CD14-positive monocyte (primary cell): Measurements from ENCODE around the gene KANK2. TPM values are rescaled to one million over a fixed set of nuclear protein-coding genes. Genes with fewer than 3 reads are reported as not detected.

Source experiments
- DNase-seq, 3 donors: peaks; one replicate each; pipeline ENCODE4 v3.0.0-alpha.2; 2011 to 2022
- H2AFZ ChIP-seq: 2 replicates; pipeline ENCODE4 v1.6.0; 2012; ENCODE audit warnings: mild to moderate bottlenecking, low read depth, low read length, inconsistent platforms; ENCODE audit not compliant: insufficient read depth, poor library complexity, severe bottlenecking
- H3K27ac ChIP-seq, 2 donors: 1 replicate in 1 of 2; 2 replicates in 1 of 2; pipeline ENCODE4 v1.5.1; 2012 to 2013; ENCODE audit warnings: low read length in 2 of 2, control low read depth in 1 of 2, inconsistent platforms in 1 of 2, low read depth in 1 of 2, mild to moderate bottlenecking in 1 of 2
- H3K27me3 ChIP-seq, 2 donors: one replicate each; pipeline versions ENCODE4 v1.6.0 to v1.6.1; 2011 to 2013; ENCODE audit warnings: low read length in 2 of 2; ENCODE audit not compliant: control insufficient read depth in 2 of 2, insufficient read depth in 2 of 2
- H3K36me3 ChIP-seq, 2 donors: replicated peaks in 1 of 2; 1 replicate in 1 of 2; 2 replicates in 1 of 2; pipeline versions ENCODE4 v1.5.1 to v1.6.1; 2012 to 2013; ENCODE audit warnings: low read length in 2 of 2, control low read depth in 1 of 2, inconsistent platforms in 1 of 2, mild to moderate bottlenecking in 1 of 2; ENCODE audit not compliant: insufficient read depth in 2 of 2, control insufficient read depth in 1 of 2
- H3K4me1 ChIP-seq, 2 donors: 1 replicate in 1 of 2; 2 replicates in 1 of 2; pipeline versions ENCODE4 v1.5.1 to v1.6.1; 2012 to 2013; ENCODE audit warnings: low read length in 2 of 2, control low read depth in 1 of 2, inconsistent platforms in 1 of 2, mild to moderate bottlenecking in 1 of 2, moderate library complexity in 1 of 2; ENCODE audit not compliant: insufficient read depth in 2 of 2, control insufficient read depth in 1 of 2
- H3K4me2 ChIP-seq: replicated peaks from 2 replicates; pipeline ENCODE3; 2012; ENCODE audit warnings: low read length, moderate library complexity, mild to moderate bottlenecking; ENCODE audit not compliant: poor library complexity, severe bottlenecking; ENCODE audit errors: extremely low read depth
- H3K4me3 ChIP-seq, 3 experiments: fragments of 200-600 bp in 1 of 3; sonication (generic) in 1 of 3; replicated peaks in 1 of 3; 1 replicate in 2 of 3; 2 replicates in 1 of 3; pipeline ENCODE4 v1.5.1; 2011 to 2013; ENCODE audit warnings: low read length in 3 of 3, mild to moderate bottlenecking in 3 of 3, control low read depth in 2 of 3, low read depth in 2 of 3, inconsistent platforms in 1 of 3, moderate library complexity in 1 of 3
- H3K79me2 ChIP-seq: 2 replicates; pipeline ENCODE4 v1.6.0; 2012; ENCODE audit warnings: mild to moderate bottlenecking, control low read depth, inconsistent platforms, low read length, moderate library complexity; ENCODE audit not compliant: insufficient read depth
- H3K9ac ChIP-seq: 2 replicates; pipeline ENCODE4 v1.6.0; 2017; ENCODE audit warnings: low read length, mild to moderate bottlenecking; ENCODE audit not compliant: insufficient read depth, poor library complexity, severe bottlenecking
- H3K9me3 ChIP-seq, 2 donors: replicated peaks in 1 of 2; 1 replicate in 1 of 2; 2 replicates in 1 of 2; pipeline versions ENCODE4 v1.5.1 to v1.6.1; 2012 to 2013; ENCODE audit warnings: low read length in 2 of 2, control low read depth in 1 of 2; ENCODE audit not compliant: control insufficient read depth in 1 of 2, insufficient read depth in 1 of 2
- H4K20me1 ChIP-seq: 2 replicates; pipeline ENCODE4 v1.6.0; 2012; ENCODE audit warnings: mild to moderate bottlenecking, low read length, control low read depth, moderate library complexity; ENCODE audit not compliant: insufficient read depth
- H3K27ac Mint-ChIP-seq, 7 donors: one replicate each; pipeline ENCODE4 v1.8.0; 2020; ENCODE audit warnings: mild to moderate bottlenecking in 7 of 7, mixed read lengths in 7 of 7, moderate library complexity in 6 of 7, inconsistent platforms in 2 of 7
- H3K27me3 Mint-ChIP-seq, 3 donors: one replicate each; pipeline ENCODE4 v1.8.0; 2021 to 2022; ENCODE audit warnings: low read depth in 3 of 3, mild to moderate bottlenecking in 3 of 3, mixed read lengths in 3 of 3, moderate library complexity in 3 of 3, inconsistent platforms in 1 of 3
- H3K36me3 Mint-ChIP-seq, 2 donors: one replicate each; pipeline ENCODE4 v1.8.0; 2020; ENCODE audit warnings: mixed read lengths in 2 of 2, inconsistent platforms in 1 of 2, mild to moderate bottlenecking in 1 of 2
- H3K4me1 Mint-ChIP-seq: one replicate; pipeline ENCODE4 v1.8.0; 2020; ENCODE audit warnings: mild to moderate bottlenecking, mixed read lengths
- H3K4me3 Mint-ChIP-seq, 2 donors: one replicate each; pipeline ENCODE4 v1.8.0; 2020; ENCODE audit warnings: mild to moderate bottlenecking in 2 of 2, mixed read lengths in 2 of 2, moderate library complexity in 1 of 2
- H3K9me3 Mint-ChIP-seq, 7 donors: one replicate each; pipeline ENCODE4 v1.8.0; 2020 to 2022; ENCODE audit warnings: mixed read lengths in 7 of 7, mild to moderate bottlenecking in 6 of 7, moderate library complexity in 6 of 7, inconsistent platforms in 2 of 7
- CTCF ChIP-seq: fragments of 200-600 bp; IDR thresholded peaks from one replicate; pipeline ENCODE4 v1.8.0; 2022; ENCODE audit warnings: antibody characterized with exemption, mild to moderate bottlenecking
- WGBS: methylation state at CpG from one replicate; pipeline ENCODE4 v1.1.5; 2013; ENCODE audit warnings: missing lambda C conversion rate; ENCODE audit not compliant: insufficient coverage; 5-methylcytosine and 5-hydroxymethylcytosine counted together
- intact Hi-C, 2 donors: fragments of 100-400 bp; cut with micrococcal nuclease; formaldehyde crosslinking; loops; one replicate each; pipeline versions ENCODE4 v1.15.0 to v1.15.1; 2023
- polyA plus RNA-seq, 3 donors: library from polyadenylated mRNA; depleted of rRNA in 1 of 3; unstranded in 2 of 3; stranded (reverse) in 1 of 3; fragments of 300-500 nt in 2 of 3; fragments of >200 nt in 1 of 3; fragmentation: Illumina TruSeq in 2 of 3; gene quantifications; 1 replicate in 2 of 3; 2 replicates in 1 of 3; pipeline ENCODE4 v1.2.3, GENCODE V29; 2012 to 2021

The KANK2 gene
- polyA plus RNA-seq, 3 donors = 0.40 to 1.3 (median 0.64) TPM

DNA sequence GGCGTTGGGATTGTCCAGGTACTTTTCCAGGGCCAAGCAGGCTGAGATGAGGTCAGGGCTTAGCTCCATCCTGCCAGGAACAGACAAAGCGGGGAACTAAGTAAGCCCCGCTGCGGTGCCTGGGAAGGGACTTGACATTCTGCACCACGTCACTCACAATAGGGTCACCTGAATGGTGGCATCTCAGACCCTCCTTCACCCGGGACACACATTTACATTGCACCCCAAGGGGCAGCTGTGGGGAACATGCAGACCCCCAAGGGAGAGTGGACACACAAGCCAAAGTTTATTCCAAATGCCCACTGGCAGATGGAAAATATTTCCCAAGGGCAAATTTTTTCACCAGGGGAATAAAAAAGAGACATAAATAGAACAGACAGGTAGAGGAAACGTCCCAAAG is 21.4 kb downstream of the KANK2 start:
- Mint-ChIP-seq H3K4me1 (peaks cover 6% of the 10 kb centered on the region), H3K36me3 (peaks cover 6 to 8% of the 10 kb centered on the region in 2 donors), H3K9me3 (no peaks in the 10 kb centered on the region), H3K27me3 (no peaks in the 10 kb centered on the region), H3K4me3 (no peak overlapping the region), H3K27ac (peak overlapping the region in 1 of 7 donors; percentile 48)
- Histone ChIP-seq H3K27ac (no peak overlapping the region), H3K4me3 (no peak overlapping the region), H2AFZ (no peak overlapping the region), H3K36me3 (no peaks in the 10 kb centered on the region), H3K9ac (no peak overlapping the region), H3K4me2 (no peak overlapping the region), H3K4me1 (no peaks in the 10 kb centered on the region), H3K79me2 (no peaks in the 10 kb centered on the region), H3K9me3 (no peaks in the 10 kb centered on the region), H4K20me1 (no peaks in the 10 kb centered on the region), H3K27me3 (no peaks in the 10 kb centered on the region)
- no peak for DNase-seq
- no peak for TF ChIP-seq CTCF
- intact Hi-C loops = no loop called here
- WGBS = 92% methylated on average over 6 of the region's 7 CpGs

- Mint-ChIP-seq H3K36me3 (peaks cover 6 to 15% of the 10 kb centered on the region in 2 donors), H3K27me3 (peaks cover 0 to 1% (median 0%) of the 10 kb centered on the region in 3 donors), H3K27ac (no peak overlapping the region), H3K4me3 (no peak overlapping the region), H3K4me1 (no peaks in the 10 kb centered on the region), H3K9me3 (no peaks in the 10 kb centered on the region)
- H3K4me1 ChIP-seq = no peaks in the 10 kb centered on the region
- no peak overlapping the region for H3K4me2 ChIP-seq
- no peak overlapping the region for H2AFZ ChIP-seq
- no peaks in the 10 kb centered on the region for H4K20me1 ChIP-seq
- DNase-seq = no peak
- H3K4me3 ChIP-seq = no peak overlapping the region
- H3K36me3 ChIP-seq = no peaks in the 10 kb centered on the region
- H3K79me2 ChIP-seq = no peaks in the 10 kb centered on the region
- no peaks in the 10 kb centered on the region for H3K9me3 ChIP-seq
- H3K27me3 ChIP-seq = no peaks in the 10 kb centered on the region
- H3K27ac ChIP-seq = no peak overlapping the region
- 93% methylated on average over 23 of the region's 27 CpGs for WGBS
- no peak for TF ChIP-seq CTCF
- no peak overlapping the region for H3K9ac ChIP-seq
- intact Hi-C loops = no loop called here
These were observed 23.0 kb downstream of the KANK2 start for GRCh38 chr19:11174336-11174735.
